Activated CD4-positive, alpha-beta T cell treated with anti-CD3 and anti-CD28 coated beads, Interleukin-2, amount 50 U/mL, for 16 hours (primary cell): ENCODE measurements around the gene MYBBP1A.
"Not testable (repeated sequence)": the region's sequence is repeated elsewhere in the genome, so short reads cannot be mapped to it uniquely, and the experiment has no call there.

ENCODE experiments used
- DNase-seq: peaks from one replicate; pipeline ENCODE4 v3.0.0-alpha.2; 2020

The MYBBP1A gene

DNA sequence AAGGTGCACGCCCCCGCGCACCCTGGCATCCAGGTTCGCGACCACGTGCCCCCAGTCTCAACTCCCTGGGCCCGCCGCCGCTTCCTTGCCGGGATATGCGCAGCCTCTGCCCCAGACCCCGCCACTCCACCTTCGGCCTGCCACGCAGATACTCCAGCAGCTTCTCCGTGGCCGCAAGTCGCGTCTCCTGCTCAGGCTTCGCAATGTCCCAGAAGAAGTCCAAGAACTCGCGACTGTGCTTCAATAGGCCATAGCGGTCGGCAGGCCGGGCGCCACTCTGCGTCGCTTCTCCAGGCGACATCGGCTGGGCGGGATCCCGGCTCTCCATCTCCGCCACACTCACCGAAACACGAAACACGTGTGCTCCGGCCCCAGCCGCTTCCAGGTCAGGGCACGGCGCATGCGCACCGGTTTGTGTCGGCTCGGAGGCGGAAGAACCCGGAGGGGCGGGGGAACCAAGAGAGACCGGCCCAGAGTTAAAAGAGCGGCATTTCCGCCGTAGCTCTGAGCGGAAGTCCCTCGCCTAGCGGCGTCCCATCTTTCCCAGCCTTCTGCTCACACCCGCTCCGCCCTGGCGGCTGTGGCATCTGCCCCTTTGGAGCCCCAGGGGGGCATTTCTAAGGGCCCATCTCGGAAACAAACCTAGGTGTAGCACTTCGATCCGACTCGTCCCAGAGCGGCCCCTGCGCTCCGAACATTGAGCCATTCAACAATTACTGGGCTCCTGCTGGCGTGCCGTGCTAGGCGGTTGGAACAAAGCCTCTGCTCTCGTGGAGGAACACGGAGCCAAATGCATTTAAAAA, at the start of gene MYBBP1A:
MYBBP1A (minus strand) TSS at position 388 of the 803 bp plus-strand sequence; CDS start at position 328, 60 bp downstream.
- DNase-seq, result peak; percentile 97

- not testable (repeated sequence) for DNase-seq
Observed at GRCh38 chr17:4604736-4605135, 49.6 kb upstream of the MYBBP1A start.

- no peak for DNase-seq
Observed at GRCh38 chr17:4604111-4604644, 49.0 kb upstream of the MYBBP1A start.

GRCh38 chr17:4602041-4602440, 46.9 kb upstream of the MYBBP1A start:
- no peak for DNase-seq

- no peak for DNase-seq
Observed at GRCh38 chr17:4601326-4601725, 46.1 kb upstream of the MYBBP1A start.

GRCh38 chr17:4600563-4600962, 45.4 kb upstream of the MYBBP1A start:
- DNase-seq, result no peak

GRCh38 chr17:4599505-4600281, 44.5 kb upstream of the MYBBP1A start:
- DNase-seq, result no peak

- no peak for DNase-seq
Observed at GRCh38 chr17:4598776-4599504, 43.8 kb upstream of the MYBBP1A start.

DNA sequence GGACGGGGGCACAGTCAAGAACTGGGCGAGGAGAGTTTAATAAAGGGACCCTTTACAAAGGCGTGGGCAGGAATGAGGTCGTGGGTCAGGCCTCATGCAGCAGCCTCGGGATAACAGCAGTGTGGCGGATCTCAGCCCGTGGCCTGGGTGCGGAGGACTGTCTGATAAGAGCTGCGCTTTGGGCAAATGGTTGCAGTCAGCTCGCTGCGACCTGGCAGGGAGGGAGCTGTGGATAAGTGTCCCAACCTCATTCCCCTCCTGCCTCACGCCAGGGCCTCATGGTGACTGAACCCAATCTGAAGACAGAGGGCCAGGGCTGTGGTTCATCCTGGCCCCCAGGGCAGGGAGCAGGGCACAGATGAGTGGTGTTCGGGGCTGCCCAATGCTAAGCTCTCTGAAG, 42.8 kb upstream of the MYBBP1A start:
- DNase-seq, result no peak

DNA sequence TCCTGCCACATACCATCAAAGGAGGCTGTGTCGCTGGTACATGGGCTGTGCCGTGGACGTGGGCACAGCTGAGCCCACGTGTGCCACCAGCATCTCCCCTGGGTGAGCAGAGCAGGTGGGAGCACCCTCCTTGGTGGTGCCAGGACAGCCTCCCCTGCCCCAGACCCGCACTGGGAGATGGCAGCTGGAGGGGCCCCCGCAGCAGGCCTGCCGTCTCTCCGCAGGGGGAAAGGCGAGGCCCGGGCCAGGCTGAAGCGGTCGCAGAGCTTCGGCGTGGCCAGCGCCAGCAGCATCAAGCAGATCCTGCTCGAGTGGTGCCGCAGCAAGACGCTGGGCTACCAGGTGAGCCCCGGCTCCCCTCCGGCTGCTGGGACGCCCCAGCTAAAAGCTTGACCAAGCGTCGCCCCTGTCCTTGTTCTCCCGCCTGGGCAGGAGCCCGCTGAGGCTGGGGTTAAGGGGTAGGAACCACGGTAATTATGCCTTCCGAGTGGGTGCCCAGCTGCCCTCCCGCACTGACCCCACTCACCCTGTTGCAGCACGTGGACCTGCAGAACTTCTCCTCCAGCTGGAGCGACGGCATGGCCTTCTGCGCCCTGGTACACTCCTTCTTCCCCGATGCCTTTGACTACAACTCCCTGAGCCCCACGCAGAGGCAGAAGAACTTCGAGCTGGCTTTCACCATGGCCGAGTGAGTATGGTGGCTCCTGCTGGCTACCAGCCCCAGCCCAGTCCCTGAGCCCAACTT, 41.6 kb upstream of the MYBBP1A start:
- no peak for DNase-seq

- DNase-seq, result not testable (repeated sequence)
Observed at GRCh38 chr17:4595685-4596342, 40.6 kb upstream of the MYBBP1A start.

DNA sequence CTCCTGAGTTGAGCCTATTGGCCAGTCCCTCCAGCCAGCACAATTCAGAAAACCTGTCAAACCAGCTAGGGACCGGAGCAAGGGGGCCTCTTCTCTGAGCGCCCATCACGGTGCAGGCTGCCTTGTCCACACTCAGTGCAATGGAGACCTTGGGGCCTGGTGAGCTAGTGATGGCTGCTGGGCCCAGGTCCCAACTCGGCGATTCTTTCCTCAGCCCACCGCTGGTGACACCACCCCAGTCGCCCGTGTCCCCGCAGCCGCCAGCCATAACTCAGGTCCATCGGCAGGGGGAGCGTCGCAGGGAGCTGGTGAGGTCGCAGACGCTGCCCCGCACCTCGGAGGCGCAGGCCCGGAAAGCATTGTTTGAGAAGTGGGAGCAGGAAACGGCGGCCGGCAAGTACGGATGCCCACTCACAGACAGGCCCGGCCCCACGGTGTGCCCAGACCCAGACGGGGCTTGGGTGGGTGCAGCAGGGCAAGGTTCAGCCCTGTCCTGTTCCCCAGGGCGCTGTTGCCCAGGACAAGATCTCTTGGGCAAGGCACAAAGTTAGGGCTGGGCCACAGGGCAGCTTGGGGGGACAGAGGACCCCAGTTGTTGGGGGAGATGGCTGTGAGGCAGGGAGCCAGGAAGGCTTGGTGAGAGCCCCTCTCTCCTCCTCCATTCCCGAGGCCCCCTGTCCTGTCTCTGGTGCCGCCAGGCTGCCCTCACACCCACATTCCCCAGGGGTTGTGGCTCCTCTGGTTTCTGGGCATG, 39.9 kb upstream of the MYBBP1A start:
- peak; percentile 36 for DNase-seq

DNA sequence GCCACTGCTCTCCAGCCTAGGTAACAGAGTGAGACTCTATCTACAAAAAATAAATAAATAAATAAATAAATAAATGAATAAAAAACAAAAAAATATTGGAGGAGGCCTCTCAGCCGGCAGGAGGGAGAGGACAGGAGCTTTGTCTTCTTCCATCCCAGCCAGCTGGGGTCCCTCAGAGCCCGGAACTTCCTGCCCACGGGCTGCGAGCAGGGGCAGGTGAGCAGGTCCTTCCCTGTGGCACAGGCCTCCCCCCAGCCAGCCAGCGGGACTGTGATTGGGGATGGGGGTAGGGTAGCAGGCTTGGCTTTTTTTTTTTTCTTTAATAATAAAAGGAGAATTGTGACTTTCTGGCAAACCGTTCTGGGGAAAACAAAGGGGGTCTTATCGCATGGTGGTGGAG, 39.2 kb upstream of the MYBBP1A start:
- no peak for DNase-seq

DNA sequence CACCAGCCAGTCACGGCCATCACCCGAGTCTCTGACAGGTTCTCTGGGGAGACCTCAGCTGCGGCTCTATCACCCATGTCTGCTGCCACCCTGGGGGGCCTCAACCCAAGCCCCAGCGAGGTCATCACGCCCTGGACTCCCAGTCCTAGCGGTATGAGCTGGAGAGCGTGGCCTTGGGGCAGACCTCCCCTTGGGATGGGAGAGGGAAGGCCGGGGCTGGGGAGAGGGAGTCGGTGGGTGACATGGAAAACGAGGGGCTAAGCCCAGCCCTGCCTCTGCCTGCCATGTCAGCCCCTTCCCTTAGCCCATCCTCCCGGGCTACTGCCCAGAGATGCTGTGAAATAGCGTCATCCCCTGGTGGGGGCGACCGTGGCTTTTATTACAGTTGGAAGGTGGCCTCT, 37.8 kb upstream of the MYBBP1A start:
- DNase-seq, result no peak

DNA sequence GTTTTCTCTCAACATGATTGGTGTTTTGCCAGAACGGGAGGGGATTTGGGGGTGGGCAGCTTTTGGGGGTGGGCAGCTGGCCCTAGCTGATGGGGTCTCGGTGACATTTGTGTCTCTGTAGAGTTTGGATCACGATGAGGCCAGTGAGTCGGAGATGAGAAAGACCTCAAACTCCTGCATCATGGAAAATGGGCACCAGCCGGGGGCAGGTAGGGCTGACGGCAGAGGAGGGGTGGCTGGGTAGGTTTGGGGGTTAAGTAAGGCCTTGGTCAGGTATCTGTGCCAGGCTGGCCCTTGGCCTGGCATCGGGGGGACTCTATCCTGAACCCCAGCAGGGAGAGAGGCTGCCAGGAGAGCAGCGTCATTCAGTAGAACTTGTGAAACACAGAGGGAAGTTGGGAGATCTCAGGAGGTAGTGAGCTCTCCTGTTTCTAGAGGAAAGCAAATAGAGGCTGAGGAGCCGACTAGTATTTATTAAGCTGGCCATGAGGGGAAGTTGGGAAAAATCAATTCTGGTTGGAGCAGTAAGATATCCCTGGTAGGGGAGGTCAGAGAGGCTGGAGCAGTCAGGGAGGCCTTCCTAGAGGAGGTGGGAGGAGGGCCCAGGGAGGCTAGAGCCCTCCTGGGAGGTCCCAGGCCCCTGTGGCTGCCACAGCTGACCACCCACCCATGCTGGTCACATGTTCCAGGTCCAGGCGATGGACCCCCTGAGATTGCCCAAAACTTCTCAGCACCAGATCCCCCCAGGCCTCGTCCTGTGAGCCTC, 37.2 kb upstream of the MYBBP1A start:
- no peak for DNase-seq

DNA sequence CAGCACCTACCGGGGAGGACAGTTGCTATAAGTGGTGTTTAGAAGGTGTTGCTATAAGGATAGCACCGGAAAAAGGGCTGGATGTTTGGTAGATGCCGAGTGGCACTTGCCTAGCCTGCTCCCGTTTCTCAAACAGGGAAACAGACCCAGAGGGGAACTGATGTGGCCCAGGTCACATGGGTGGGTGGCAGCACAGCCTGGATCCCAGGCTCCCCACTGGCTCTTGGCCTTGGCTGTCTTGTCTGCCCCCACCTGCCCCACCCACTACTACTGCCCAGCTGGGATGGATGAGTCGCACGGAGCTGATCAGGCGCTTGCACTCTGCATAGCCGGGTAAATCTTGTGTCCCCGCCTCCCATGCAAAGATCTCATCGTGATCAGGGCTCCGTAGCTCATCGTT, 36.3 kb upstream of the MYBBP1A start:
- DNase-seq, result no peak

GRCh38 chr17:4590981-4591453, 35.8 kb upstream of the MYBBP1A start:
- DNase-seq, result no peak

DNA sequence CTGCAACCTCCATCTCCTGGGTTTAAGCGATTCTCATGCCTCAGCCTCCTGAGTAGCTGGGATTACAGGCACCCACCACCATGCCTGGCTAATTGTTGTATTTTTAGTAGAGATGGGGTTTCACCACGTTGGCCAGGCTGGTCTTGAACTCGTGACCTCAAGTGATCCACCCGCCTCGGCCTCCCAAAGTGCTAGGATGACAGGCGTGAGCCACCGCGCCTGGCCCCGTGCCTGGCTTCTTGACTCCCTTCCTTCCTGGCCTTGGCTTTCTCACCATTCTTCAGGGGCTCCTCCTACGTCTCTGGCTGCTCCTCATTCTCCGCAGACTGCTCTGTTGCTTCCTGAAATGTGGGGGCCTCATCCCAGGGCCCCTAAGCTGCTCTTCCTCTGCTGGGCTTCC, 34.9 kb upstream of the MYBBP1A start:
- DNase-seq, result not testable (repeated sequence)

GRCh38 chr17:4588898-4589625, 33.9 kb upstream of the MYBBP1A start:
- DNase-seq, result no peak
